WERI-Rb-1 (cell line): ENCODE results near the gene ASB3.
A peak's percentile ranks its signal among the peaks of the same experiment; 100 is the strongest.

Experiments used
- DNase-seq: peaks from one replicate; pipeline ENCODE4 v3.0.0-alpha.2; 2020
- H3K27ac ChIP-seq: fragments of 250-450 bp; sonication (Bioruptor Pico); 2 replicates; pipeline ENCODE4 v1.5.1; 2020; ENCODE audit warnings: mild to moderate bottlenecking, moderate library complexity
- H3K27me3 ChIP-seq: fragments of 250-450 bp; sonication (Bioruptor Pico); 2 replicates; pipeline ENCODE4 v1.5.1; 2021; ENCODE audit warnings: mild to moderate bottlenecking, low read depth, moderate library complexity; ENCODE audit not compliant: insufficient read depth, severe bottlenecking
- H3K36me3 ChIP-seq: fragments of 250-450 bp; sonication (Bioruptor Pico); 2 replicates; pipeline ENCODE4 v1.5.1; 2020; ENCODE audit warnings: mild to moderate bottlenecking, moderate library complexity
- H3K4me3 ChIP-seq: 2 replicates; pipeline ENCODE4 v1.5.1; 2011; ENCODE audit warnings: low read depth, mild to moderate bottlenecking, control low read depth, low read length
- H3K9me3 ChIP-seq: fragments of 250-450 bp; sonication (Bioruptor Pico); 2 replicates; pipeline ENCODE4 v1.5.1; 2021; ENCODE audit warnings: mild to moderate bottlenecking, moderate library complexity; ENCODE audit not compliant: severe bottlenecking
- TF ChIP-seq, protein P1 (sequence below): IDR thresholded peaks from 2 replicates; pipeline ENCODE4 v1.5.1; 2011; ENCODE audit warnings: low read depth, mild to moderate bottlenecking, control low read depth, inconsistent platforms, low read length

ASB3 gene

DNA sequence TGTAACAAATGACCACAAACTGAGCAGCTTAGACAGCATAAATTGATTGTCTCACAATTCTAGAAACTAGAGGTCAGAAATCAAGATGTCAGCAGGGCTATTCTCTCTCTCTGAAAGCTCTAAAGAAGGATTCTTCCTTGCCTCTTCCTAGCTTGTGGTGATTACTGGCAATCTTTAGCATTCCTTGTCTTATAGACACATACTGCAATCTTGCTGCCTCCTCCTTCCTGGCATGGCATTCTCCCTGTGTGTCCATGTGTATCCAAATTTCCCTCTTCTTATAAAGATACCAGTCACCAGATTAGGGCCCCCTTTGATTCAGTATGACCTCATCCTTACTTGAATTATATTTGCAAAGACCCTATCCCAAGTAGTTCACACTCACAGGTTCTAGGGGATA lies 2.3 kb downstream of the ASB3 start:
- Histone ChIP-seq H3K4me3 (no peak overlapping the region), H3K9me3 (no peaks in the 10 kb centered on the region)

DNA sequence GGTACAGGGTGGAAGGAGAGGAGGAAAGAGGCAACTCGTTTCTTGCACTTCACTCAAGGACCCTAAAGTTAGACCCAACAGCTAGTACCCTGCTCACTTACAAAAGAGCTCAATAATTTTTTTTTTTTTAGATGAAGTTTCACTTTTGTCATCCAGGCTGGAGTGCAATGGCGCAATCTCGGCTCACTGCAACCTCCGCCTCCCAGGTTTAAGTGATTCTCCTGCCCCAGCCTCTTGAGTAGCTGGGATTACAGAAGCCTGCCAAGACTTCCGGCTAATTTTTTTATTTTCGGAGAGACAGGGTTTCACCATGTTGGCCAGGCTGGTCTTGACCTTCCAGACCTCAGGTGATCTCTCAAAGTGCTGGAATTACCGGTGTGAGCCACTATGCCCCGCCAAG lies 4.1 kb downstream of the ASB3 start:
- TF ChIP-seq, protein P1, sequence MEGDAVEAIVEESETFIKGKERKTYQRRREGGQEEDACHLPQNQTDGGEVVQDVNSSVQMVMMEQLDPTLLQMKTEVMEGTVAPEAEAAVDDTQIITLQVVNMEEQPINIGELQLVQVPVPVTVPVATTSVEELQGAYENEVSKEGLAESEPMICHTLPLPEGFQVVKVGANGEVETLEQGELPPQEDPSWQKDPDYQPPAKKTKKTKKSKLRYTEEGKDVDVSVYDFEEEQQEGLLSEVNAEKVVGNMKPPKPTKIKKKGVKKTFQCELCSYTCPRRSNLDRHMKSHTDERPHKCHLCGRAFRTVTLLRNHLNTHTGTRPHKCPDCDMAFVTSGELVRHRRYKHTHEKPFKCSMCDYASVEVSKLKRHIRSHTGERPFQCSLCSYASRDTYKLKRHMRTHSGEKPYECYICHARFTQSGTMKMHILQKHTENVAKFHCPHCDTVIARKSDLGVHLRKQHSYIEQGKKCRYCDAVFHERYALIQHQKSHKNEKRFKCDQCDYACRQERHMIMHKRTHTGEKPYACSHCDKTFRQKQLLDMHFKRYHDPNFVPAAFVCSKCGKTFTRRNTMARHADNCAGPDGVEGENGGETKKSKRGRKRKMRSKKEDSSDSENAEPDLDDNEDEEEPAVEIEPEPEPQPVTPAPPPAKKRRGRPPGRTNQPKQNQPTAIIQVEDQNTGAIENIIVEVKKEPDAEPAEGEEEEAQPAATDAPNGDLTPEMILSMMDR = no peak
- Histone ChIP-seq H3K9me3 (no peaks in the 10 kb centered on the region), H3K36me3 (peaks cover 38% of the 10 kb centered on the region), H3K27me3 (no peaks in the 10 kb centered on the region), H3K27ac (no peak overlapping the region), H3K4me3 (no peak overlapping the region)
- no peak for DNase-seq

More for the DNA sequence above, 2.3 kb downstream of the ASB3 start:
- Histone ChIP-seq H3K36me3 (peaks cover 29% of the 10 kb centered on the region), H3K27me3 (no peaks in the 10 kb centered on the region), H3K27ac (no peak overlapping the region)
- no peak for DNase-seq
- TF ChIP-seq, protein P1 = no peak

DNA sequence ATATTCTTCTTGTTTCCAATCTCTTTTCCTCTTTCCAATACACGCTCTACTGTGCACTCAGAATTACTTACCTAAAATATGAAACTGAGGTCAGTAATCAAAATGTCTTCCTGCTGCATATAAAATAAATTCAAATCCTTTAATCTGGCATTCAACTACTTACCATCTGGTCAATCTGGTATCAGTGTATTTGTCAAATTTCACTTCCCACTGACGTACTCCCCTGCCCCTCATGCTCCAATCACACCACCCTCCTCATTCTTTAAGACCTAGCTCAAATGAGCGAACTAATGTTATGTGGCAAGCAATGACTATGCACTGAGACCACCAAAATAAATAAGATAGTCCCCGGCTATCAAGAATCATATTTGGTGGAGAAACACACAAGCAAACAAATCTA lies 6.7 kb downstream of the ASB3 start:
- Histone ChIP-seq H3K4me3 (no peak overlapping the region), H3K36me3 (peaks cover 40% of the 10 kb centered on the region), H3K27ac (peak overlapping the region; percentile 11), H3K27me3 (no peaks in the 10 kb centered on the region), H3K9me3 (no peaks in the 10 kb centered on the region)
- DNase-seq = no peak
- TF ChIP-seq, protein P1 = no peak

DNA sequence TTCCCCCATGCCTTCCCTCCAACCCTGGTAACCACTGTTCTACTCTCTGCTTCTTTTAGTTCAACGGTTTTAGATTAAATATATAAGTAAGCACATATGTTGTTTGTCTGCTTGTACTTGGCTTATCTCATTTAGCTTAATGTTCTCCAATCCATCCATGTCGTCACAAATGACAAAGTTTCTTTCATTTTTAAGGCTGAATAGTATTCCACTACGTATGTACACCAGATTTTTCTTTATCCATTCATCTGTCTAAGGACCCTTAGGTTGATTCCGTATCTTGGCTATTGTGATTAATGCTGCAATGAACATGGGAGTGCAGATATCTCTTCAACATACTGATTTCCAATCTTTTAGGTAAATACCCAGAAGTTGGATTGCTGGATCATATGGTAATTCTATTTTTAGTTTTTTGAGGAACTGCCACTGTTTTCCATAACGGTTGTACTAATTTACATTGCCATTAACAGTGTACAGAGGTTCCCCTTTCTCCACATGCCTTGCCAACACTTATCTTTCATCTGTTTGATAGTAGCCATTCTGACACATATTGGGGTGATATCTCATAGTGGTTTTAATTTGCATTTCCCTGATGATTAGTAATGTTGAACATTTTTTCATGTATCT lies 8.1 kb downstream of the ASB3 start:
- DNase-seq = no peak
- H3K4me3 ChIP-seq = no peak overlapping the region
- H3K27ac ChIP-seq = no peak overlapping the region
- H3K36me3 ChIP-seq = peaks cover 48% of the 10 kb centered on the region
- no peaks in the 10 kb centered on the region for H3K27me3 ChIP-seq
- no peaks in the 10 kb centered on the region for H3K9me3 ChIP-seq
- TF ChIP-seq, protein P1 = no peak

DNA sequence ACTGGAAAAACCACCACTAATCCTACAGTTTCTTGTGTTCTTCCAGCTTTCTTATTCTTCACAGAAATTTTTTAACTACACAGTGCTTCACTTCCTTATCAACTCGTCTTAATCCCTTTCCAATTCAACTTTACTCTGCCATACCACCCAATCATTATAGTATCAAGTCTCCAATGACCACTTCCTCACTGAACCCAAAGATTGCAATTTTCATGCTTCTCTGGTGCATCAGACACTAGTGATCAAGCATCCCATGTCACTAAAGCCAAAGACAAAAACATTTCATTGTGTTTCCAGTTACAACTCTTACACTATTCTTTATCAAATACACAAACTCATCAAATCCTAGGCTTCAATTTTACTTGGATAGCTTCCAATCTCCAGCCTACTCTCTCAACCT lies 9.6 kb downstream of the ASB3 start:
- Histone ChIP-seq H3K4me3 (no peak overlapping the region), H3K36me3 (peaks cover 59% of the 10 kb centered on the region), H3K27ac (no peak overlapping the region), H3K27me3 (no peaks in the 10 kb centered on the region), H3K9me3 (no peaks in the 10 kb centered on the region)
- no peak for DNase-seq
- TF ChIP-seq, protein P1 = no peak

DNA sequence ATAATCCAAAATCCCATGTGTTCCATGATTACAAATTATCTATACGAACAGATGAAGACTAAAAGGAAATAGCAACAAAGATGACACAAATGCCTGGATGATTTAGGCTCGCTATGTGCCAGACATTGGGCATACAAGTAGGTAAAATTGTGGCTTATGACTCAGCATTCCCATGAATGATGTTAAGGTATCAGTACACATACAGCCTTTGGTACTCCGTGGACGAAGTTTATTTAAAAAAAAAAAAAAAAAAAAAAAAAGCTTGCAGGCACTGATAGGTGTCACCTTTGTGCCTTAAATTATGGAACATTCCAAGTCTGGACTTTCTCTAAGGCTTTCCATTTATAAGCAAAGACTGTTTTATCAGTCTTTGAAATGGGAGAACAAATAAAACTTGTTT lies 16.5 kb downstream of the ASB3 start:
- no peak for DNase-seq
- Histone ChIP-seq H3K9me3 (no peaks in the 10 kb centered on the region), H3K27ac (no peak overlapping the region), H3K4me3 (no peak overlapping the region), H3K27me3 (no peaks in the 10 kb centered on the region), H3K36me3 (peaks cover 34% of the 10 kb centered on the region)
- TF ChIP-seq, protein P1 = no peak
